NK-92 (cell line): Measurements from ENCODE around the gene GHDC.
"Not testable (repeated sequence)": the region's sequence is repeated elsewhere in the genome, so short reads cannot be mapped to it uniquely, and the experiment has no call there.

ENCODE experiments used
- DNase-seq: peaks from one replicate; lab custom pipeline; 2025; ENCODE audit not compliant: unreplicated experiment; lab: John Stamatoyannopoulos, UW

Gene GHDC

GRCh38 chr17:42203354-42203753 is 9.1 kb upstream of the GHDC start:
- DNase-seq, result no peak

GRCh38 chr17:42202696-42203095 is 8.4 kb upstream of the GHDC start:
- no peak for DNase-seq

- DNase-seq, result no peak
These were observed 7.9 kb upstream of the GHDC start for GRCh38 chr17:42202159-42202558.

- no peak for DNase-seq
These were observed 7.1 kb upstream of the GHDC start for GRCh38 chr17:42201458-42201772.

GRCh38 chr17:42200706-42201457 is 6.6 kb upstream of the GHDC start:
- DNase-seq, result no peak

- no peak for DNase-seq
These were observed 5.2 kb upstream of the GHDC start for GRCh38 chr17:42199416-42200011.

GRCh38 chr17:42198897-42199296 is 4.6 kb upstream of the GHDC start:
- no peak for DNase-seq

- no peak for DNase-seq
These were observed 3.4 kb upstream of the GHDC start for GRCh38 chr17:42197564-42198156.

- DNase-seq, result no peak
These were observed 902 bp downstream of the GHDC start for GRCh38 chr17:42193216-42193968.

GRCh38 chr17:42192189-42193126 is 1.8 kb downstream of the GHDC start:
- no peak for DNase-seq

GRCh38 chr17:42191275-42191608 is 3.1 kb downstream of the GHDC start:
- DNase-seq, result no peak

GRCh38 chr17:42190491-42191274 is 3.6 kb downstream of the GHDC start:
- no peak for DNase-seq

- no peak for DNase-seq
These were observed 4.7 kb downstream of the GHDC start for GRCh38 chr17:42189651-42189965.

- no peak for DNase-seq
These were observed 5.3 kb downstream of the GHDC start for GRCh38 chr17:42188749-42189650.

GRCh38 chr17:42187833-42188232 is 6.5 kb downstream of the GHDC start:
- DNase-seq, result no peak

GRCh38 chr17:42186191-42186590 is 8.1 kb downstream of the GHDC start:
- DNase-seq, result not testable (repeated sequence)

GRCh38 chr17:42185621-42185930 is 8.7 kb downstream of the GHDC start:
- no peak for DNase-seq

- DNase-seq, result no peak
These were observed 9.3 kb downstream of the GHDC start, which contains the start of gene HCRT for GRCh38 chr17:42184713-42185620. TSS of gene HCRT (minus strand) at chr17:42185452. CDS start at chr17:42185365, 87 bp downstream.
